BJ (cell line): ENCODE measurements around the gene PTPRK. TPM values are rescaled to one million over a fixed set of nuclear protein-coding genes. Genes with fewer than 3 reads are reported as not detected.
"Not testable (repeated sequence)": the region's sequence is repeated elsewhere in the genome, so short reads cannot be mapped to it uniquely, and the experiment has no call there.

ENCODE experiments used
- CTCF ChIA-PET: fragments of 350-600 bp; formaldehyde crosslinking; extraction: SDS; loops from one replicate; lab custom pipeline; 2021; ENCODE audit warnings: antibody characterized with exemption, inconsistent platforms; lab: Yijun Ruan, JAX
- POLR2A ChIA-PET: fragments of 300-600 bp; sonication (Branson Sonifier 250); formaldehyde crosslinking; extraction: SDS; loops from one replicate; lab custom pipeline; 2021; ENCODE audit warnings: antibody characterized with exemption; lab: Charles Lee
- DNase-seq: peaks from one replicate; pipeline ENCODE4 v3.0.0-alpha.2; 2011; ENCODE audit warnings: low read depth
- H3K27me3 ChIP-seq: 2 replicates; pipeline ENCODE4 v1.6.0; 2011; ENCODE audit warnings: low read length; ENCODE audit not compliant: control insufficient read depth, insufficient read depth
- H3K36me3 ChIP-seq: 2 replicates; pipeline ENCODE4 v1.5.1; 2011; ENCODE audit warnings: low read length; ENCODE audit not compliant: control insufficient read depth, insufficient read depth
- H3K4me3 ChIP-seq: 2 replicates; pipeline ENCODE4 v1.5.1; 2011; ENCODE audit warnings: low read depth, mild to moderate bottlenecking, control low read depth, low read length
- polyA plus RNA-seq: library from polyadenylated mRNA; depleted of rRNA; stranded (reverse); fragments of >200 nt; gene quantifications from 2 replicates; pipeline ENCODE4 v1.2.3, GENCODE V29; 2011
- TF ChIP-seq, protein P1 (sequence below): IDR thresholded peaks from 2 replicates; pipeline ENCODE4 v1.5.1; 2011; ENCODE audit warnings: low read depth, mild to moderate bottlenecking, control low read depth, inconsistent platforms, low read length, moderate library complexity; ENCODE audit not compliant: insufficient read depth

Gene PTPRK
- polyA plus RNA-seq, 1 experiment, result 18.5 TPM

GRCh38 chr6:127932708-127933107, 587.7 kb downstream of the PTPRK start:
- POLR2A ChIA-PET, result no interaction called here
- no peaks in the 10 kb centered on the region for H3K27me3 ChIP-seq
- TF ChIP-seq, protein P1, sequence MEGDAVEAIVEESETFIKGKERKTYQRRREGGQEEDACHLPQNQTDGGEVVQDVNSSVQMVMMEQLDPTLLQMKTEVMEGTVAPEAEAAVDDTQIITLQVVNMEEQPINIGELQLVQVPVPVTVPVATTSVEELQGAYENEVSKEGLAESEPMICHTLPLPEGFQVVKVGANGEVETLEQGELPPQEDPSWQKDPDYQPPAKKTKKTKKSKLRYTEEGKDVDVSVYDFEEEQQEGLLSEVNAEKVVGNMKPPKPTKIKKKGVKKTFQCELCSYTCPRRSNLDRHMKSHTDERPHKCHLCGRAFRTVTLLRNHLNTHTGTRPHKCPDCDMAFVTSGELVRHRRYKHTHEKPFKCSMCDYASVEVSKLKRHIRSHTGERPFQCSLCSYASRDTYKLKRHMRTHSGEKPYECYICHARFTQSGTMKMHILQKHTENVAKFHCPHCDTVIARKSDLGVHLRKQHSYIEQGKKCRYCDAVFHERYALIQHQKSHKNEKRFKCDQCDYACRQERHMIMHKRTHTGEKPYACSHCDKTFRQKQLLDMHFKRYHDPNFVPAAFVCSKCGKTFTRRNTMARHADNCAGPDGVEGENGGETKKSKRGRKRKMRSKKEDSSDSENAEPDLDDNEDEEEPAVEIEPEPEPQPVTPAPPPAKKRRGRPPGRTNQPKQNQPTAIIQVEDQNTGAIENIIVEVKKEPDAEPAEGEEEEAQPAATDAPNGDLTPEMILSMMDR, result no peak
- H3K36me3 ChIP-seq, result no peaks in the 10 kb centered on the region
- H3K4me3 ChIP-seq, result no peak overlapping the region
- DNase-seq, result no peak
- CTCF ChIA-PET, result no interaction called here

DNA sequence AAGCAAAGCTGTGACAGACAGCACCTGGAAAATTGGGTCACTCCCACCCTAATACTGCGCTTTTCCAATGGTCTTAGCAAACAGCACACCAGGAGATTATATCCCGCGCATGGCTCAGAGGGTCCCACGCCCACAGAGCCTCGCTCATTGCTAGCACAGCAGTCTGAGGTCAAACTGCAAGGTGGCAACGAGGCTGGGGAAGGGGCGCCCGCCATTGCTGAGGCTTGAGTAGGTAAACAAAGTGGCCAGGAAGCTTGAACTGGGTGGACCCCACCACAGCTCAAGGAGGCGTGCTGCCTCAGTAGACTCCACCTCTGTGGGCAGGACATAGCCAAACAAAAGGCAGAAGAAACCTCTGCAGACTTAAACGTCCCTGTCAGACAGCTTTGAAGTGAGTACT, 594.0 kb downstream of the PTPRK start:
- CTCF ChIA-PET, H3K27me3 ChIP-seq, POLR2A ChIA-PET, DNase-seq, H3K36me3 ChIP-seq, H3K4me3 ChIP-seq: not testable (repeated sequence)

- no peak for DNase-seq
- ChIA-PET CTCF (interaction anchor here (1.2 kb wide), 1 partner anchor 11 kb away, joined by 3 read pairs; no protein-coding TSS in a partner anchor), POLR2A (no interaction called here)
- Histone ChIP-seq H3K36me3 (no peaks in the 10 kb centered on the region), H3K27me3 (no peaks in the 10 kb centered on the region), H3K4me3 (no peak overlapping the region)
- TF ChIP-seq, protein P1, result no peak
Measured at GRCh38 chr6:127924440-127924839, 596.0 kb downstream of the PTPRK start.

GRCh38 chr6:127924031-127924430, 596.4 kb downstream of the PTPRK start:
- Histone ChIP-seq H3K36me3 (no peaks in the 10 kb centered on the region), H3K27me3 (no peaks in the 10 kb centered on the region), H3K4me3 (no peak overlapping the region)
- TF ChIP-seq, protein P1, result no peak
- no peak for DNase-seq
- ChIA-PET POLR2A (no interaction called here), CTCF (interaction anchor here (1.2 kb wide), 1 partner anchor 11 kb away, joined by 3 read pairs; no protein-coding TSS in a partner anchor)

GRCh38 chr6:127923135-127923534, 597.3 kb downstream of the PTPRK start:
- CTCF ChIA-PET, result no interaction called here
- no peak for DNase-seq
- TF ChIP-seq, protein P1, result no peak
- Histone ChIP-seq H3K36me3 (no peaks in the 10 kb centered on the region), H3K4me3 (no peak overlapping the region), H3K27me3 (no peaks in the 10 kb centered on the region)
- POLR2A ChIA-PET, result no interaction called here

GRCh38 chr6:127921982-127922381, 598.4 kb downstream of the PTPRK start:
- CTCF ChIA-PET, result no interaction called here
- Histone ChIP-seq H3K36me3 (no peaks in the 10 kb centered on the region), H3K27me3 (no peaks in the 10 kb centered on the region), H3K4me3 (no peak overlapping the region)
- DNase-seq, result no peak
- POLR2A ChIA-PET, result no interaction called here
- TF ChIP-seq, protein P1, result no peak
